ENCODE measurements around the gene PCDHA13. TPM values are rescaled to one million over a fixed set of nuclear protein-coding genes. Genes with fewer than 3 reads are reported as not detected.

Gene PCDHA13
- polyA plus RNA-seq, 1 donor (not counting 4 experiments of a cell fraction or from before 2014, with no cell fraction given), result 0.04 TPM

DNA sequence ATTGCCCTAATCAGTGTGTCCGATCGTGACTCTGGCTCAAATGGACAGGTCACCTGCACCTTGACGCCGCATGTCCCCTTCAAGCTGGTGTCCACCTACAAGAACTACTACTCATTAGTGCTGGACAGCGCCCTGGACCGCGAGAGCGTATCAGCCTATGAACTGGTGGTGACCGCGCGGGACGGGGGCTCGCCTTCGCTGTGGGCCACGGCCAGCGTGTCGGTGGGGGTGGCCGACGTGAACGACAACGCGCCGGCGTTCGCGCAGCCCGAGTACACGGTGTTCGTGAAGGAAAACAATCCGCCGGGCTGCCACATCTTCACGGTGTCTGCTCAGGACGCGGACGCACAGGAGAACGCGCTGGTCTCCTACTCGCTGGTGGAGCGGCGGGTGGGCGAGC is 1.4 kb downstream of the PCDHA13 start:
- Histone ChIP-seq H2AFZ (ENCODE audit: control insufficient read depth, low read length) (no peak overlapping the region), H3K4me1 (ENCODE audit: control insufficient read depth, extremely low read depth, insufficient read depth, low read length) (no peaks in the 10 kb centered on the region), H3K79me2 (ENCODE audit: control insufficient read depth, insufficient read depth, low read length) (no peaks in the 10 kb centered on the region), H3K9ac (ENCODE audit: control insufficient read depth, extremely low read depth, insufficient read depth, low read length) (no peak overlapping the region), H3K27ac (ENCODE audit: control insufficient read depth, insufficient read depth, low read length) (no peak overlapping the region), H3K4me2 (ENCODE audit: control insufficient read depth, extremely low read depth, insufficient read depth, low read depth, low read length) (no peak overlapping the region), H3K4me3 (ENCODE audit: control insufficient read depth in 2 of 3, extremely low read depth in 1 of 3, insufficient read depth in 2 of 3, low read depth in 1 of 3, low read length in 3 of 3) (no peak overlapping the region), H4K20me1 (ENCODE audit: control insufficient read depth, extremely low read depth, insufficient read depth, low read length) (no peaks in the 10 kb centered on the region), H3K36me3 (ENCODE audit: control insufficient read depth in 2 of 2, extremely low read depth in 1 of 2, insufficient read depth in 2 of 2, low read length in 2 of 2) (no peaks in the 10 kb centered on the region), H3K9me1 (ENCODE audit: control insufficient read depth, extremely low read depth, insufficient read depth, low read length) (no peaks in the 10 kb centered on the region), H3K9me3 (ENCODE audit: control insufficient read depth, low read depth, low read length) (peaks cover 13% of the 10 kb centered on the region), H3K27me3 (ENCODE audit: control insufficient read depth, extremely low read depth, insufficient read depth, low read length) (no peaks in the 10 kb centered on the region)
- TF ChIP-seq EZH2 (IDR thresholded peaks at IDR 0.05; ENCODE audit: low read length), result no peak
- TF ChIP-seq, protein P1, sequence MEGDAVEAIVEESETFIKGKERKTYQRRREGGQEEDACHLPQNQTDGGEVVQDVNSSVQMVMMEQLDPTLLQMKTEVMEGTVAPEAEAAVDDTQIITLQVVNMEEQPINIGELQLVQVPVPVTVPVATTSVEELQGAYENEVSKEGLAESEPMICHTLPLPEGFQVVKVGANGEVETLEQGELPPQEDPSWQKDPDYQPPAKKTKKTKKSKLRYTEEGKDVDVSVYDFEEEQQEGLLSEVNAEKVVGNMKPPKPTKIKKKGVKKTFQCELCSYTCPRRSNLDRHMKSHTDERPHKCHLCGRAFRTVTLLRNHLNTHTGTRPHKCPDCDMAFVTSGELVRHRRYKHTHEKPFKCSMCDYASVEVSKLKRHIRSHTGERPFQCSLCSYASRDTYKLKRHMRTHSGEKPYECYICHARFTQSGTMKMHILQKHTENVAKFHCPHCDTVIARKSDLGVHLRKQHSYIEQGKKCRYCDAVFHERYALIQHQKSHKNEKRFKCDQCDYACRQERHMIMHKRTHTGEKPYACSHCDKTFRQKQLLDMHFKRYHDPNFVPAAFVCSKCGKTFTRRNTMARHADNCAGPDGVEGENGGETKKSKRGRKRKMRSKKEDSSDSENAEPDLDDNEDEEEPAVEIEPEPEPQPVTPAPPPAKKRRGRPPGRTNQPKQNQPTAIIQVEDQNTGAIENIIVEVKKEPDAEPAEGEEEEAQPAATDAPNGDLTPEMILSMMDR (optimal IDR thresholded peaks at IDR 0.05 in 1 of 3, IDR thresholded peaks at IDR 0.05 in 1 of 3, conservative IDR thresholded peaks at IDR 0.05 in 1 of 3; ENCODE audit: extremely low read depth in 1 of 3, insufficient read depth in 2 of 3, low read length in 3 of 3), result no peak
- dilution Hi-C loops (cut with MboI; ENCODE audit: extremely low pct_ligation_motif_present, low sequenced_read_pairs), result no loop called here
- no peak for DNase-seq (ENCODE audit: low read depth, low spot score)
- FAIRE-seq, result no peak

DNA sequence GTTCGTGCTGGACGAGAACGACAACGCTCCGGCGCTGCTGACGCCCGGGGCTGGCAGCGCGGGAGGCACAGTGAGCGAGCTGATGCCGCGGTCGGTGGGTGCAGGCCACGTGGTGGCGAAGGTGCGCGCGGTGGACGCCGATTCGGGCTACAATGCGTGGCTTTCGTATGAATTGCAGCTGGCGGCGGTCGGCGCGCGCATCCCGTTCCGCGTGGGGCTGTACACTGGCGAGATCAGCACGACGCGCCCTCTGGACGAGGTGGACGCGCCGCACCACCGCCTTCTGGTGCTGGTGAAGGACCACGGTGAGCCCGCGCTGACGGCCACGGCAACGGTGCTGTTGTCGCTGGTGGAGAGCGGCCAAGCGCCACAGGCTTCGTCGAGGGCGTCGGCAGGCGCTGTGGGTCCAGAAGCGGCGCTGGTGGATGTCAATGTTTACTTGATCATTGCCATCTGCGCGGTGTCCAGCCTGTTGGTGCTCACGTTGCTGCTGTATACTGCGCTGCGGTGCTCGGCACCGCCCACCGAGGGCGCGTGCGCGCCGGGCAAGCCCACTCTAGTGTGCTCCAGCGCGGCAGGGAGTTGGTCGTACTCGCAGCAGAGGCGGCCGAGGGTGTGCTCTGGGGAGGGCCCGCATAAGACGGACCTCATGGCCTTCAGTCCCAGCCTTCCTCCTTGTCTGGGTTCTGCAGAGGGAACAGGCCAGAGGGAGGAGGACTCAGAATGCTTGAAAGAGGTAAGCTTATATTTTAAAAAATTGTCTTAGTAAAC is 2.2 kb downstream of the PCDHA13 start:
- no peaks in the 10 kb centered on the region for H3K36me3 ChIP-seq (ENCODE audit: control insufficient read depth in 2 of 2, extremely low read depth in 1 of 2, insufficient read depth in 2 of 2, low read length in 2 of 2)

More for the DNA sequence above, 2.2 kb downstream of the PCDHA13 start:
- Histone ChIP-seq H2AFZ (ENCODE audit: control insufficient read depth, low read length) (no peak overlapping the region), H3K79me2 (ENCODE audit: control insufficient read depth, insufficient read depth, low read length) (no peaks in the 10 kb centered on the region), H3K4me3 (ENCODE audit: control insufficient read depth in 2 of 3, extremely low read depth in 1 of 3, insufficient read depth in 2 of 3, low read depth in 1 of 3, low read length in 3 of 3) (no peak overlapping the region), H3K9me1 (ENCODE audit: control insufficient read depth, extremely low read depth, insufficient read depth, low read length) (no peaks in the 10 kb centered on the region), H3K4me2 (ENCODE audit: control insufficient read depth, extremely low read depth, insufficient read depth, low read depth, low read length) (no peak overlapping the region), H3K9me3 (ENCODE audit: control insufficient read depth, low read depth, low read length) (peaks cover 13% of the 10 kb centered on the region), H3K27me3 (ENCODE audit: control insufficient read depth, extremely low read depth, insufficient read depth, low read length) (no peaks in the 10 kb centered on the region), H3K9ac (ENCODE audit: control insufficient read depth, extremely low read depth, insufficient read depth, low read length) (no peak overlapping the region), H3K4me1 (ENCODE audit: control insufficient read depth, extremely low read depth, insufficient read depth, low read length) (no peaks in the 10 kb centered on the region), H4K20me1 (ENCODE audit: control insufficient read depth, extremely low read depth, insufficient read depth, low read length) (no peaks in the 10 kb centered on the region), H3K27ac (ENCODE audit: control insufficient read depth, insufficient read depth, low read length) (no peak overlapping the region)
- FAIRE-seq (no peak), DNase-seq (ENCODE audit: low read depth, low spot score) (no peak)
- TF ChIP-seq, protein P1 (optimal IDR thresholded peaks at IDR 0.05 in 1 of 3, IDR thresholded peaks at IDR 0.05 in 1 of 3, conservative IDR thresholded peaks at IDR 0.05 in 1 of 3; ENCODE audit: extremely low read depth in 1 of 3, insufficient read depth in 2 of 3, low read length in 3 of 3), result no peak
- TF ChIP-seq EZH2 (IDR thresholded peaks at IDR 0.05; ENCODE audit: low read length), result no peak
- dilution Hi-C loops (cut with MboI; ENCODE audit: extremely low pct_ligation_motif_present, low sequenced_read_pairs), result no loop called here
